PC-3 (cell line): Measurements from ENCODE around the gene EPS8.

Source experiments
- CTCF ChIP-seq: fragments of 300-600 bp; sonication (generic); conservative IDR thresholded peaks from 2 replicates; pipeline ENCODE4 v1.5.1; 2017; ENCODE audit warnings: antibody characterized with exemption, low read depth, mild to moderate bottlenecking, low read length
- EZH2 ChIP-seq: fragments of 300-600 bp; sonication (generic); IDR thresholded peaks from one replicate; pipeline ENCODE4 v1.6.1; 2017; ENCODE audit warnings: antibody characterized with exemption, mild to moderate bottlenecking, low read length; ENCODE audit not compliant: unreplicated experiment

- no peak for TF ChIP-seq CTCF
- TF ChIP-seq EZH2: no peak
Observed at GRCh38 chr12:15574353-15574752, 214.8 kb downstream of the EPS8 start.
